ENCODE results near the gene GLMN. TPM values are rescaled to one million over a fixed set of nuclear protein-coding genes. Genes with fewer than 3 reads are reported as not detected.

The GLMN gene
- polyA plus RNA-seq, 1 of the 3 experiments (the other 2 are of a cell fraction) = 2.3 TPM

DNA sequence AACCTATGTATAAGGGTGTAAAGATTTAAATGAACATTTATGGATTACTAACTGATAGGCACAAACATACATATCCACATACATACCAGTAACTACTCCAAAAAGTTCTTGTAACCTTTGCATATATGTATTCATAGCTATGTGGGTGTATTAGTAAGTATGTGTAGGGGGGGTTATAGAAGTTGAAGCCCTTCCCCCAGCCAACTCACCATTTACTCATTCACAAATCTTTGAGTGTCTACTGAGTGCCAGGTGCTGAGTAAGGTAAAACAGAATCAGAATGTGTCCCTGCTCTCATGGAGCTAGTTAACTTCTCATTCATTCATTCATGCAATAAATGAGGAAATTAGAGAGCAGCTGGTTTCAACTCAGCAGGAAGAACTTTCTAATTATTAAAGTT, 79.8 kb downstream of the GLMN start:
- Histone ChIP-seq H3K4me3 (ENCODE audit: low read depth in 2 of 2, low read length in 1 of 2) (no peak overlapping the region), H3K9ac (no peak overlapping the region), H3K27me3 (ENCODE audit: insufficient read depth) (no peaks in the 10 kb centered on the region), H2AFZ (ENCODE audit: low read depth) (no peak overlapping the region), H3F3A (replicated peaks; ENCODE audit: insufficient read depth) (no peaks in the 10 kb centered on the region), H3K9me2 (no peaks in the 10 kb centered on the region), H3K79me2 (ENCODE audit: insufficient read depth) (no peaks in the 10 kb centered on the region), H3K4me1 (ENCODE audit: control insufficient read depth in 1 of 2, insufficient read depth in 2 of 2, low read depth in 1 of 2, low read length in 1 of 2) (no peaks in the 10 kb centered on the region), H3K9me3 (no peaks in the 10 kb centered on the region), H3K36me3 (replicated peaks in 1 of 2; ENCODE audit: control insufficient read depth in 1 of 2, insufficient read depth in 2 of 2, low read length in 1 of 2) (no peaks in the 10 kb centered on the region), H3K27ac (ENCODE audit: low read depth in 2 of 2, low read length in 1 of 2) (no peak overlapping the region), H3K4me2 (no peak overlapping the region), H4K20me1 (ENCODE audit: insufficient read depth) (no peaks in the 10 kb centered on the region)
- POLR2A ChIA-PET = no interaction called here
- no peak for TF ChIP-seq RCOR1 (IDR thresholded peaks at IDR 0.05; ENCODE audit: low read length)
- no peak for TF ChIP-seq RFX5 (IDR thresholded peaks at IDR 0.05; ENCODE audit: low read length)
- no peak for TF ChIP-seq SMC3 (IDR thresholded peaks at IDR 0.05; ENCODE audit: low read depth, low read length)
- TF ChIP-seq JUND (IDR thresholded peaks at IDR 0.05) = no peak
- TF ChIP-seq FOXJ3 (CRISPR knock-in tag; IDR thresholded peaks at IDR 0.05) = no peak
- TF ChIP-seq, protein P1, sequence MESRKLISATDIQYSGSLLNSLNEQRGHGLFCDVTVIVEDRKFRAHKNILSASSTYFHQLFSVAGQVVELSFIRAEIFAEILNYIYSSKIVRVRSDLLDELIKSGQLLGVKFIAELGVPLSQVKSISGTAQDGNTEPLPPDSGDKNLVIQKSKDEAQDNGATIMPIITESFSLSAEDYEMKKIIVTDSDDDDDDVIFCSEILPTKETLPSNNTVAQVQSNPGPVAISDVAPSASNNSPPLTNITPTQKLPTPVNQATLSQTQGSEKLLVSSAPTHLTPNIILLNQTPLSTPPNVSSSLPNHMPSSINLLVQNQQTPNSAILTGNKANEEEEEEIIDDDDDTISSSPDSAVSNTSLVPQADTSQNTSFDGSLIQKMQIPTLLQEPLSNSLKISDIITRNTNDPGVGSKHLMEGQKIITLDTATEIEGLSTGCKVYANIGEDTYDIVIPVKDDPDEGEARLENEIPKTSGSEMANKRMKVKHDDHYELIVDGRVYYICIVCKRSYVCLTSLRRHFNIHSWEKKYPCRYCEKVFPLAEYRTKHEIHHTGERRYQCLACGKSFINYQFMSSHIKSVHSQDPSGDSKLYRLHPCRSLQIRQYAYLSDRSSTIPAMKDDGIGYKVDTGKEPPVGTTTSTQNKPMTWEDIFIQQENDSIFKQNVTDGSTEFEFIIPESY (IDR thresholded peaks at IDR 0.05; ENCODE audit: borderline replicate concordance, low read depth) = no peak
- TF ChIP-seq CHD2 (IDR thresholded peaks at IDR 0.05; ENCODE audit: low read length, partially characterized antibody) = no peak
- DNase-seq = no peak
- CTCF ChIA-PET = no interaction called here

DNA sequence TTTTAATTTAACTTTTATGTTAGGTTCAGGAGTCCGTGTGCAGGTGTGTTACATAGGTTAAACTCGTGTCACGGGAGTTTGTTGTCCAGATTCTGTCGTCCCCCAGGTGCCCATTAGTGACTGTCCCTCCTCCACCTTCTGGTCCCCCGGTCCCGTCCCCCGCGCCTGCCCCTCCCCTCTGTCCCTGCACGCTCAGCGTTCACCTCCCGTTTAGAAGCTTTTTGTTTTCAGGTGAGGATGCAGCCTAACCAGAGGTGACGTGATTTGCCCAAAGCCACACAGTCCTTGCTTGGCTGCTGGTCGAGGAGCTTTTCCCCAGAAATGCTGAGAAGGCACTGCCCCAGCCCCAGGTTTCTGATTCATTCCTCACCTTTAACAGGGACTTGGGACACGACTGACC, 80.2 kb downstream of the GLMN start:
- POLR2A ChIA-PET = no interaction called here
- no peaks in the 10 kb centered on the region for H3K36me3 ChIP-seq (replicated peaks in 1 of 2; ENCODE audit: control insufficient read depth in 1 of 2, insufficient read depth in 2 of 2, low read length in 1 of 2)
- WGBS (ENCODE audit: low lambda C conversion rate) = 60% methylated on average over 14 of the region's 14 CpGs
- TF ChIP-seq GATA2 (CRISPR knock-in tag; IDR thresholded peaks at IDR 0.05) = no peak
- TF ChIP-seq, protein P2, sequence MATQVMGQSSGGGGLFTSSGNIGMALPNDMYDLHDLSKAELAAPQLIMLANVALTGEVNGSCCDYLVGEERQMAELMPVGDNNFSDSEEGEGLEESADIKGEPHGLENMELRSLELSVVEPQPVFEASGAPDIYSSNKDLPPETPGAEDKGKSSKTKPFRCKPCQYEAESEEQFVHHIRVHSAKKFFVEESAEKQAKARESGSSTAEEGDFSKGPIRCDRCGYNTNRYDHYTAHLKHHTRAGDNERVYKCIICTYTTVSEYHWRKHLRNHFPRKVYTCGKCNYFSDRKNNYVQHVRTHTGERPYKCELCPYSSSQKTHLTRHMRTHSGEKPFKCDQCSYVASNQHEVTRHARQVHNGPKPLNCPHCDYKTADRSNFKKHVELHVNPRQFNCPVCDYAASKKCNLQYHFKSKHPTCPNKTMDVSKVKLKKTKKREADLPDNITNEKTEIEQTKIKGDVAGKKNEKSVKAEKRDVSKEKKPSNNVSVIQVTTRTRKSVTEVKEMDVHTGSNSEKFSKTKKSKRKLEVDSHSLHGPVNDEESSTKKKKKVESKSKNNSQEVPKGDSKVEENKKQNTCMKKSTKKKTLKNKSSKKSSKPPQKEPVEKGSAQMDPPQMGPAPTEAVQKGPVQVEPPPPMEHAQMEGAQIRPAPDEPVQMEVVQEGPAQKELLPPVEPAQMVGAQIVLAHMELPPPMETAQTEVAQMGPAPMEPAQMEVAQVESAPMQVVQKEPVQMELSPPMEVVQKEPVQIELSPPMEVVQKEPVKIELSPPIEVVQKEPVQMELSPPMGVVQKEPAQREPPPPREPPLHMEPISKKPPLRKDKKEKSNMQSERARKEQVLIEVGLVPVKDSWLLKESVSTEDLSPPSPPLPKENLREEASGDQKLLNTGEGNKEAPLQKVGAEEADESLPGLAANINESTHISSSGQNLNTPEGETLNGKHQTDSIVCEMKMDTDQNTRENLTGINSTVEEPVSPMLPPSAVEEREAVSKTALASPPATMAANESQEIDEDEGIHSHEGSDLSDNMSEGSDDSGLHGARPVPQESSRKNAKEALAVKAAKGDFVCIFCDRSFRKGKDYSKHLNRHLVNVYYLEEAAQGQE (IDR thresholded peaks at IDR 0.05; ENCODE audit: low read depth, low read length) = no peak
- TF ChIP-seq CHD2 (IDR thresholded peaks at IDR 0.05; ENCODE audit: low read length, partially characterized antibody) = no peak
- TF ChIP-seq, protein P3, sequence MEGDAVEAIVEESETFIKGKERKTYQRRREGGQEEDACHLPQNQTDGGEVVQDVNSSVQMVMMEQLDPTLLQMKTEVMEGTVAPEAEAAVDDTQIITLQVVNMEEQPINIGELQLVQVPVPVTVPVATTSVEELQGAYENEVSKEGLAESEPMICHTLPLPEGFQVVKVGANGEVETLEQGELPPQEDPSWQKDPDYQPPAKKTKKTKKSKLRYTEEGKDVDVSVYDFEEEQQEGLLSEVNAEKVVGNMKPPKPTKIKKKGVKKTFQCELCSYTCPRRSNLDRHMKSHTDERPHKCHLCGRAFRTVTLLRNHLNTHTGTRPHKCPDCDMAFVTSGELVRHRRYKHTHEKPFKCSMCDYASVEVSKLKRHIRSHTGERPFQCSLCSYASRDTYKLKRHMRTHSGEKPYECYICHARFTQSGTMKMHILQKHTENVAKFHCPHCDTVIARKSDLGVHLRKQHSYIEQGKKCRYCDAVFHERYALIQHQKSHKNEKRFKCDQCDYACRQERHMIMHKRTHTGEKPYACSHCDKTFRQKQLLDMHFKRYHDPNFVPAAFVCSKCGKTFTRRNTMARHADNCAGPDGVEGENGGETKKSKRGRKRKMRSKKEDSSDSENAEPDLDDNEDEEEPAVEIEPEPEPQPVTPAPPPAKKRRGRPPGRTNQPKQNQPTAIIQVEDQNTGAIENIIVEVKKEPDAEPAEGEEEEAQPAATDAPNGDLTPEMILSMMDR (IDR thresholded peaks at IDR 0.05) = no peak
- TF ChIP-seq EP300 (IDR thresholded peaks at IDR 0.05; ENCODE audit: borderline replicate concordance in 1 of 2, low read depth in 1 of 2, low read length in 1 of 2) = no peak
- TF ChIP-seq, protein P4, sequence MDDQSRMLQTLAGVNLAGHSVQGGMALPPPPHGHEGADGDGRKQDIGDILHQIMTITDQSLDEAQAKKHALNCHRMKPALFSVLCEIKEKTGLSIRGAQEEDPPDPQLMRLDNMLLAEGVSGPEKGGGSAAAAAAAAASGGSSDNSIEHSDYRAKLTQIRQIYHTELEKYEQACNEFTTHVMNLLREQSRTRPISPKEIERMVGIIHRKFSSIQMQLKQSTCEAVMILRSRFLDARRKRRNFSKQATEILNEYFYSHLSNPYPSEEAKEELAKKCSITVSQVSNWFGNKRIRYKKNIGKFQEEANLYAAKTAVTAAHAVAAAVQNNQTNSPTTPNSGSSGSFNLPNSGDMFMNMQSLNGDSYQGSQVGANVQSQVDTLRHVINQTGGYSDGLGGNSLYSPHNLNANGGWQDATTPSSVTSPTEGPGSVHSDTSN (IDR thresholded peaks at IDR 0.05) = no peak
- TF ChIP-seq NFIC (IDR thresholded peaks at IDR 0.05; ENCODE audit: borderline replicate concordance) = no peak
- no peak for TF ChIP-seq RXRA (IDR thresholded peaks at IDR 0.05; ENCODE audit: borderline replicate concordance, low read depth)
- TF ChIP-seq, protein P5, sequence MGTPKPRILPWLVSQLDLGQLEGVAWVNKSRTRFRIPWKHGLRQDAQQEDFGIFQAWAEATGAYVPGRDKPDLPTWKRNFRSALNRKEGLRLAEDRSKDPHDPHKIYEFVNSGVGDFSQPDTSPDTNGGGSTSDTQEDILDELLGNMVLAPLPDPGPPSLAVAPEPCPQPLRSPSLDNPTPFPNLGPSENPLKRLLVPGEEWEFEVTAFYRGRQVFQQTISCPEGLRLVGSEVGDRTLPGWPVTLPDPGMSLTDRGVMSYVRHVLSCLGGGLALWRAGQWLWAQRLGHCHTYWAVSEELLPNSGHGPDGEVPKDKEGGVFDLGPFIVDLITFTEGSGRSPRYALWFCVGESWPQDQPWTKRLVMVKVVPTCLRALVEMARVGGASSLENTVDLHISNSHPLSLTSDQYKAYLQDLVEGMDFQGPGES (IDR thresholded peaks at IDR 0.05; ENCODE audit: low read depth, low read length) = no peak
- TF ChIP-seq, protein P6, sequence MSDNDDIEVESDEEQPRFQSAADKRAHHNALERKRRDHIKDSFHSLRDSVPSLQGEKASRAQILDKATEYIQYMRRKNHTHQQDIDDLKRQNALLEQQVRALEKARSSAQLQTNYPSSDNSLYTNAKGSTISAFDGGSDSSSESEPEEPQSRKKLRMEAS (IDR thresholded peaks at IDR 0.05; ENCODE audit: low read depth) = no peak
- no peak for TF ChIP-seq FOSL2 (IDR thresholded peaks at IDR 0.05; ENCODE audit: borderline replicate concordance, low read depth)
- TF ChIP-seq, protein P7, sequence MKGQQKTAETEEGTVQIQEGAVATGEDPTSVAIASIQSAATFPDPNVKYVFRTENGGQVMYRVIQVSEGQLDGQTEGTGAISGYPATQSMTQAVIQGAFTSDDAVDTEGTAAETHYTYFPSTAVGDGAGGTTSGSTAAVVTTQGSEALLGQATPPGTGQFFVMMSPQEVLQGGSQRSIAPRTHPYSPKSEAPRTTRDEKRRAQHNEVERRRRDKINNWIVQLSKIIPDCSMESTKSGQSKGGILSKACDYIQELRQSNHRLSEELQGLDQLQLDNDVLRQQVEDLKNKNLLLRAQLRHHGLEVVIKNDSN (IDR thresholded peaks at IDR 0.05; ENCODE audit: borderline replicate concordance, low read depth) = no peak
- TF ChIP-seq JUND (IDR thresholded peaks at IDR 0.05) = no peak

More for the DNA sequence above, 80.2 kb downstream of the GLMN start:
- Histone ChIP-seq H3K27me3 (ENCODE audit: insufficient read depth) (no peaks in the 10 kb centered on the region), H3F3A (replicated peaks; ENCODE audit: insufficient read depth) (no peaks in the 10 kb centered on the region), H3K27ac (ENCODE audit: low read depth in 2 of 2, low read length in 1 of 2) (no peak overlapping the region), H2AFZ (ENCODE audit: low read depth) (no peak overlapping the region), H3K4me1 (ENCODE audit: control insufficient read depth in 1 of 2, insufficient read depth in 2 of 2, low read depth in 1 of 2, low read length in 1 of 2) (no peaks in the 10 kb centered on the region), H3K9me3 (no peaks in the 10 kb centered on the region), H3K4me2 (no peak overlapping the region), H3K79me2 (ENCODE audit: insufficient read depth) (no peaks in the 10 kb centered on the region), H3K9me2 (no peaks in the 10 kb centered on the region), H3K9ac (no peak overlapping the region), H4K20me1 (ENCODE audit: insufficient read depth) (no peaks in the 10 kb centered on the region), H3K4me3 (ENCODE audit: low read depth in 2 of 2, low read length in 1 of 2) (no peak overlapping the region)
- CTCF ChIA-PET = no interaction called here
- no peak for DNase-seq

Measured in SK-N-SH (cell line).